Thyroid gland (tissue), 4 donors: ENCODE results near the gene AP2S1.
"Not testable (repeated sequence)": the region's sequence is repeated elsewhere in the genome, so short reads cannot be mapped to it uniquely, and the experiment has no call there.

Experiments
- POLR2A ChIP-seq, 2 donors: fragments of 450-650 bp; IDR thresholded peaks; one replicate each; pipeline ENCODE4 v1.6.1; 2017; ENCODE audit warnings: antibody characterized with exemption in 2 of 2, mild to moderate bottlenecking in 2 of 2, moderate library complexity in 1 of 2
- TF ChIP-seq, protein P1 (sequence below), 6 experiments: fragments of 200-600 bp in 3 of 6; fragments of 450-650 bp in 3 of 6; sonication (generic) in 3 of 6; IDR thresholded peaks; one replicate each; pipeline ENCODE4 v1.5.1; 2016 to 2019; ENCODE audit warnings: antibody characterized with exemption in 6 of 6, mild to moderate bottlenecking in 2 of 6, inconsistent platforms in 1 of 6, moderate library complexity in 1 of 6

DNA sequence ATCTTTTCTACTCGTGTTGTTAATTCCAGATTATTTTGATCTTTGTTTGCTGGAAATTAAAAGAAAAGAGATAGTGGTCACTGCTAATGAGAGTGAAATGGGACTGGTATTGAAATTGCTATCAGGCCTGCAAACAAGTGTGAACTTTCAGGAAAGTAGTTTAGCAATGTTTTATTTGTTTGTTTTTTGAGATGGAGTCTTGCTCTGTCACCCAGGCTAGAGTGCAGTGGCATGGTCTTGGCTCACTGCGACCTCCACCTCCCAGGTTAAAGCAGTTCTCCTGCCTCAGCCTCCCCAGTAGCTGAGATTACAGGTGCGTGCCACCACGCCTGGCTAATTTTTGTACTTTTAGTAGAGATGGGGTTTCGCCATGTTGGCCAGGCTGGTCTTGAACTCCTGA lies 20.5 kb upstream of the AP2S1 start:
- TF ChIP-seq, protein P1, sequence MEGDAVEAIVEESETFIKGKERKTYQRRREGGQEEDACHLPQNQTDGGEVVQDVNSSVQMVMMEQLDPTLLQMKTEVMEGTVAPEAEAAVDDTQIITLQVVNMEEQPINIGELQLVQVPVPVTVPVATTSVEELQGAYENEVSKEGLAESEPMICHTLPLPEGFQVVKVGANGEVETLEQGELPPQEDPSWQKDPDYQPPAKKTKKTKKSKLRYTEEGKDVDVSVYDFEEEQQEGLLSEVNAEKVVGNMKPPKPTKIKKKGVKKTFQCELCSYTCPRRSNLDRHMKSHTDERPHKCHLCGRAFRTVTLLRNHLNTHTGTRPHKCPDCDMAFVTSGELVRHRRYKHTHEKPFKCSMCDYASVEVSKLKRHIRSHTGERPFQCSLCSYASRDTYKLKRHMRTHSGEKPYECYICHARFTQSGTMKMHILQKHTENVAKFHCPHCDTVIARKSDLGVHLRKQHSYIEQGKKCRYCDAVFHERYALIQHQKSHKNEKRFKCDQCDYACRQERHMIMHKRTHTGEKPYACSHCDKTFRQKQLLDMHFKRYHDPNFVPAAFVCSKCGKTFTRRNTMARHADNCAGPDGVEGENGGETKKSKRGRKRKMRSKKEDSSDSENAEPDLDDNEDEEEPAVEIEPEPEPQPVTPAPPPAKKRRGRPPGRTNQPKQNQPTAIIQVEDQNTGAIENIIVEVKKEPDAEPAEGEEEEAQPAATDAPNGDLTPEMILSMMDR (IDR thresholded peaks at IDR 0.05), result not testable (repeated sequence)
- TF ChIP-seq POLR2A (IDR thresholded peaks at IDR 0.05), result not testable (repeated sequence)
